Fibroblast of mammary gland (primary cell): ENCODE results near the gene ANO2.

Source experiments
- DNase-seq: peaks from one replicate; pipeline ENCODE4 v3.0.0-alpha.2; 2010; ENCODE audit warnings: low read depth
- H3K4me3 ChIP-seq: 2 replicates; pipeline ENCODE4 v1.5.1; 2011; ENCODE audit warnings: low read depth, mild to moderate bottlenecking, low read length, moderate library complexity; ENCODE audit not compliant: control insufficient read depth
- TF ChIP-seq, protein P1 (sequence below): conservative IDR thresholded peaks from 2 replicates; pipeline ENCODE4 v1.5.1; 2011; ENCODE audit warnings: low read depth, low read length, inconsistent platforms; ENCODE audit not compliant: control insufficient read depth, insufficient read depth

ANO2 gene

DNA sequence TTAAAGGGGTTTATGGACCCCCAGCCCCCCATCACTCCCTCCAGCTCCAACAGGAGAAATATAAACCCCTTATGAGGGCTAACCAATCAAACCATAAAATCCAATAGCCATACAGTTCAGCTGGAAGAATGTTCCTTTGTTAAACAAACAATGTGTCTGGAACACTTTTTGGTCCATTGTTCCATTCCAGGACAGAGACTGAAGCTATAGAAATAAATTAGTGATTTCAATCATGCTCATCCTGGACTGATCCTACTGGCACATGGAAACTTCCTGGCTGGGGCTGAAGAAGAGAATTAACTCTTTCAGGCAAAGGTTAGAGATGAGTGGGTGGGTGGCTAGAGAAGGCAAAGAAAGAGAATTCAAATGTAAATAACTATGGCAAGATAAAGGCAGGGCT is 63.4 kb downstream of the ANO2 start:
- no peak for DNase-seq
- TF ChIP-seq, protein P1, sequence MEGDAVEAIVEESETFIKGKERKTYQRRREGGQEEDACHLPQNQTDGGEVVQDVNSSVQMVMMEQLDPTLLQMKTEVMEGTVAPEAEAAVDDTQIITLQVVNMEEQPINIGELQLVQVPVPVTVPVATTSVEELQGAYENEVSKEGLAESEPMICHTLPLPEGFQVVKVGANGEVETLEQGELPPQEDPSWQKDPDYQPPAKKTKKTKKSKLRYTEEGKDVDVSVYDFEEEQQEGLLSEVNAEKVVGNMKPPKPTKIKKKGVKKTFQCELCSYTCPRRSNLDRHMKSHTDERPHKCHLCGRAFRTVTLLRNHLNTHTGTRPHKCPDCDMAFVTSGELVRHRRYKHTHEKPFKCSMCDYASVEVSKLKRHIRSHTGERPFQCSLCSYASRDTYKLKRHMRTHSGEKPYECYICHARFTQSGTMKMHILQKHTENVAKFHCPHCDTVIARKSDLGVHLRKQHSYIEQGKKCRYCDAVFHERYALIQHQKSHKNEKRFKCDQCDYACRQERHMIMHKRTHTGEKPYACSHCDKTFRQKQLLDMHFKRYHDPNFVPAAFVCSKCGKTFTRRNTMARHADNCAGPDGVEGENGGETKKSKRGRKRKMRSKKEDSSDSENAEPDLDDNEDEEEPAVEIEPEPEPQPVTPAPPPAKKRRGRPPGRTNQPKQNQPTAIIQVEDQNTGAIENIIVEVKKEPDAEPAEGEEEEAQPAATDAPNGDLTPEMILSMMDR: no peak
- H3K4me3 ChIP-seq: no peak overlapping the region

DNA sequence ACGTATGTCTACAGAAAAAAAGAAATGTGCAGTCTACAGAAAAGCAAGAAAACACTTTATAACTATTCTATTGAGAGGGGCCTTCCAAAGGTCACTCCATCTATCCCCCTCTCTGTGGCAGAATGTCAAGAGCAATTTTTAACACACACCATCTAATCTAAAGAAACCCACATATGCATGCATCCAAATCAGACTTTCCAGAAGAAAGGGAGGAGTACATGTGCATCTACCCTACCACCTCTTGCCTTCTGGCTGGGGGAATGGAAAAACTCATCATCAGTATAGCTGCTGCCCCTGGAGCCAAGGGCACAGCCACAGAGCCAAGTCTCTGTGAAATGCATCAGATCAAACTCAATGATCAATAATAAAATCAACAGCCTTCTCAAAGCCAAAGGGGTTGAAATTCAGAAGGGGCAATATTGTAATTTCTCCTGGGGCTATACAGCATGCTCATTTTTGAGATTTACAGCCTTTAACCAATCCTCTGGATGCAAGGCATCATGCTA is 63.9 kb downstream of the ANO2 start:
- no peak overlapping the region for H3K4me3 ChIP-seq
- DNase-seq: no peak
- TF ChIP-seq, protein P1: no peak

DNA sequence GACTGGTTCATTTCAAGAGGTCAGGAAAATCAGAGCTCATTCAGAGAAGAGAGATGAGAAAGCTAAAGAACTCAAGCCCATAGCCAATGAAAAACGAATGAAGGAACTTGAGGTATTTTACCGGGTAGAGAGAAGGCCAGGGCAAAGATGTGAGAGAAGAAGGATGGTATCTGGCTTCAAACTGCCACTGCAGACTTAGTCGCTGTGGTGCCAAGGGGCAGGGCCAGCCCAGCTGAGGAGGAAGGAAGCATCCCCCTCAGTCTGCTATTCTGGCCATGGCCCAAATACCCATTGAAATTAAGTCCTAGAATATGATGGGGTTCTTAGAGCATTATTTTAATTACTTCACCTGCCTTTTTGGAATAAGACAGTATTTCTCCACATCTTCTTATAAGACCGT is 69.2 kb downstream of the ANO2 start:
- TF ChIP-seq, protein P1: no peak
- no peak overlapping the region for H3K4me3 ChIP-seq

DNA sequence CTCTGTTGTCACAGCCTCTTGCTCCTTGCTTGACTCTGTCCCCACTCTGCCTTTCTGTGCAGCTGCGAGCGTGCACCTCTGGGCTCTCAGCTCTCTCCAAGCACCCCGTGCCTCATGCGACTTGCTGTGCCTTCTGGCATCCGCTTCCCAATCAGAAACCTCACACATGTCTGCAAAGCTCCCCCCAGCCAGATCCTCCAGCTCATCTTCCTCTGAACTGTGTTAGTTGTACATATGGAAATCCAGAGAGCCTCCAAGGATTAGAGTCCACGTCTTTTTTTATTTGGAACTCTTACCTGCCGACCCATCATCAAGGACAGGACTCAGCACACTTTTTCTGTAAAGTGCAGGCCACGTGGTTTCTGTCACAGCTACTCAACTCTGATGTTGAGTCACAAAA is 70.5 kb downstream of the ANO2 start:
- TF ChIP-seq, protein P1: no peak
- no peak for DNase-seq
- no peak overlapping the region for H3K4me3 ChIP-seq

More for the DNA sequence above, 69.2 kb downstream of the ANO2 start:
- DNase-seq: no peak

DNA sequence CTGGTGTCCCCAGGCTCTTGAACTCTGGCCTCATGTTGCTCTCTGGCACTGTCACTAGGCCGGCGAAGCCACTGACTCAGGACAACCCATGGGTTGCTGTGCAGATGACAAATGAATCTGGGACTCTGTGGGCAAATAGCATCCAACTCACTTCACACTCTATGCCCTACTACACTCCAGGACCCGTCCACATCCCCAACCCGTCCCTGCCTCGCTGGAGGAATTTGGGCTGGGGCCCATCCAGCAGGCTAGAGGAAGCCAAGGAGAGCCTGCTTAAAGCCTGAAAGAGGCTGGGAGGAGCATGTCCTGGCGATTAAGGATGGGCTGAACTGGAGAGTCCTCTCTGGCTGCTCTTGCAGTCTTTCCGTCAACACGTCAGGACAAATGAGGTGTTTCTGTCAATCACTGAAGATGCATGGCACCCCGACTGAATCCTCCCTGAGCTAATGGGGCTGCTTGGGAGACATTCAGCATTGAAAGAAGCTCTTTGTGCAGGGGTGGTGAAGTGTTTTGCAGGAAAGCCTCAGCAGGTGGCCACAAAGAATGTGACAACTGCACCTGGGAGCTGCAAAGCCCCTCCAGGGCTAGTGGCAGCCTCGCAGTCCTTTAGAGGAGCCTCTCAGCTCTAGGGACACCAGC is 71.7 kb downstream of the ANO2 start:
- no peak for DNase-seq
- TF ChIP-seq, protein P1: no peak

DNA sequence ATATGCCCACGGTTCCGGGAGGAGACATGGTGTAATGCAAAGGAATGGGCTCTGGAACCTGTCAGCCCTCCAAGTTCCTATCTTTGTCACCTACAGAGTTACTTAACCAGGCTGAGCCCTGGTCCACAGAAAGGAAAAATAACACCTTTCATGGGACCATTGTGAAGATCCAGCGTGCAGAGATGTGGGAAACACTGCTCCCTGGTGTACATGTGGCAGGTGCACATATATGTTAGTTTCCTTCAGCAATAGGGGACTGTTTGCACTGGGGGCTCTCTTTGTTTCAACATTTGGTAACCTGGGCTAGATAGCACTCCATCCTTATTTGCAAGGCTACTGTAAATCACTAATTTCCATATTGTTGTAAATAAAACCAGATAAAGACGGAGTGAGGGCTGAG is 72.3 kb downstream of the ANO2 start:
- no peak overlapping the region for H3K4me3 ChIP-seq
- DNase-seq: no peak
- TF ChIP-seq, protein P1: no peak

More for the DNA sequence above, 71.7 kb downstream of the ANO2 start:
- no peak overlapping the region for H3K4me3 ChIP-seq
